ENCODE measurements around the gene LRRC41.

- no peak for TF ChIP-seq EZH2phosphoT487 (IDR thresholded peaks at IDR 0.05; ENCODE audit: insufficient read depth, low read depth)
- TF ChIP-seq EZH2 (IDR thresholded peaks at IDR 0.05; ENCODE audit: insufficient read depth, poor library complexity, severe bottlenecking), result no peak
Measured at GRCh38 chr1:46285730-46286477, 17.5 kb downstream of the LRRC41 start.

All from GM23248 (cell line).